NCI-H1105 (cell line): Measurements from ENCODE around the gene KLHL34.

ENCODE experiments used
- DNase-seq: peaks from one replicate; lab custom pipeline; 2025; lab: John Stamatoyannopoulos, UW

KLHL34 gene

GRCh38 chrX:21658152-21658737 is at the start of gene KLHL34:
TSS of gene KLHL34 (minus strand) at chrX:21658330. CDS start at chrX:21657788, 542 bp downstream.
- no peak for DNase-seq

- DNase-seq = no peak
Observed at GRCh38 chrX:21705225-21705624, 47.1 kb upstream of the KLHL34 start.

DNA sequence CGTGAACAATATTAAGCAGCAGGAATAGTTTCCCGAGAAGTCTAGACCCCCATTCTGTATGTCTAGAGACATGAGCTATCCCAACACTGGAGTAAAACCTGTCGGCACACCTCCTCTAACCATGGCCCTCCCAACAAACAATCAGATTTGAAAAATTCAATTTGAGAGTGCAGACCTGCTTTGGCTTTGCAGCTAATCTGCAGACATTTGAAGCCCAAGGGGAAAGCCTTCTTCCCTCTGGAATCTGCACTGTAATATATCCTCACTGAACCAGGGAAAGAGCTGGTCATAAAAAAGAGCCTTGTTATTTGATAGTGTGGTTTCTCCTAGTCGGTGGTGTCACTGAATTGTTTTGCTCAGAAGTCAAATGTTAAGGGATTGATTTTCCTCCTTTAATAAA is 44.6 kb upstream of the KLHL34 start:
- no peak for DNase-seq

DNA sequence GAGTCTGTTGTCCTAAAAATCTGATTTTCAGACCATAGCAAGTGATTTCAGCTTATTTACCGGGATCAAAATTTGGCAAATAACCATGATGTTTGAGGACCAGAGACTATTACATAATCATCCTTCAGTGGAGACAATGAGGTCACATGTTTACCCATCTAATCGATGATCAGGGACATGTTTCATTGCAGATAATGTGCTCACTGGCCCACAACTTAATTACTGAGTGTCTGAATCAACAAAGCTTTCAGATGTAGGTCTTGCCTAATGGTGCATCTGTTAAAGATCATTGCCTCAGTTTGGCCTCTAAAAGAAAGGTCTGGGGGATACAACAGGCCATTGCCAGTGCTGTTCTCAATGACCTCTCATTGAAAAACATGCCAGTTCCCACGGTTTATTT is 42.8 kb upstream of the KLHL34 start:
- no peak for DNase-seq

DNA sequence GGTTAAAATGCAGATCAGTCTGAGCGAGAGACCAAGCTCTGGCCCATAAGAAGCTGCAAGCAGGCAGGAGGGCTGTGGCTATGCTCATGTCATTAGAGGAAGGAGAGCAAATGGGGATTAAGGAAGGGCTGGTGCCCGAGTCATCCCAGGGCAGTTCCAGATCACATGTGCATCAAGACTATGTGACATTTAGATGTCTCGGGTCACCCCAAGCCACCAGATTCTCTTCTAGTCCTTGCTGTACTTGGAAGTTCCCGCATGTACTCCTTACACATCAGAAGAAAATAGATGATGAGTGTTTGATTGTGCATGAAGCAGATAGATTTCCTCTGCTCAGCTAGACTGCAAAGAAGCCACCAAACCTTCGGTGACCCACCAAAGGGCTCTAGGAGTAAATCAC is 42.1 kb upstream of the KLHL34 start:
- no peak for DNase-seq

GRCh38 chrX:21699136-21699535 is 41.0 kb upstream of the KLHL34 start:
- no peak for DNase-seq

DNA sequence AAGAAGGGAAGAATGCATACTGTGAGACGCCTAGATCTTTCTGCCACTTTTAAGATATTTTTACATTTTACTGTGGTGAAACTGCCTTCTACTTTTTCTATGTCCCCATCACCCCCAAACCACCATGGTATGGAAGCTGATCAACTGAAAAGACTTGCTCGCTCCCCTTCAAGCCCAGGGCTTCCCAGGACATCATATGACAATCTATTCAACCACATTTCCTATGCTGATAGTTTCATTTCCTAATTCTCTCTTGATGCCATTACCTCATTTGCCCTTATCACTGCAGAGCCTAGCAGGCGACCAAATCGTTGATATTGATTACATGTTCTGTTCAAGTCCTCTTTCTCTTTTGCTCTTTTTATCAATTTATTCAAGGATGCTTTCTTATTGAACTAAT is 40.1 kb upstream of the KLHL34 start:
- DNase-seq = no peak

- no peak for DNase-seq
Observed at GRCh38 chrX:21691512-21692018, 33.4 kb upstream of the KLHL34 start.

- DNase-seq = no peak
Observed at GRCh38 chrX:21683941-21684340, 25.8 kb upstream of the KLHL34 start.

DNA sequence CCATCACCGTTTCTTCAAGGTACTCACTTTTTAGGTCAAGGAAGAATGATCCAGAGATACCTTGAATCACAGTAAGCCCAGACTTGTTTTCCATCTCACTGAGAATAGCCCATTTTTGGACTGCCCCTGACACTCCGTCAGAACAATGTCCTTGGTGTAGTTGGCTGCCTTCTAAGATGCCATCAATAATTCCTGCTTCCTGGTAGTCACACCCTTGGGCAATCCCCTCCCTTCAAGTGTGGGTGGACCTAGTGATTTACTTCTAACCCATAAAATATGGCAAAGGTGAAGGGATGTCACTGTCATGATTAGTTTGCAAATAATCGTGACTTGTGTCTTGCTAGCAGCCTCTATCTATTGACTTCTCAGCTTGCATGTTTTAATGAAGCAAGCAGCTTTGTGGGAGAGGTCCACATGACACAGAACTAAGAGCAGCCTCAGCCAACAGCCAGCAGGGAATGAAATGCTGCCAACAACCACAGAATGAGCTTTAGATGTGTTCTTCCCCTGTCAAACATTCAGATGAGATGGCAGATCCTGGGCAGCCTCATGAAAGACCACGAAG is 20.0 kb upstream of the KLHL34 start:
- DNase-seq = no peak

DNA sequence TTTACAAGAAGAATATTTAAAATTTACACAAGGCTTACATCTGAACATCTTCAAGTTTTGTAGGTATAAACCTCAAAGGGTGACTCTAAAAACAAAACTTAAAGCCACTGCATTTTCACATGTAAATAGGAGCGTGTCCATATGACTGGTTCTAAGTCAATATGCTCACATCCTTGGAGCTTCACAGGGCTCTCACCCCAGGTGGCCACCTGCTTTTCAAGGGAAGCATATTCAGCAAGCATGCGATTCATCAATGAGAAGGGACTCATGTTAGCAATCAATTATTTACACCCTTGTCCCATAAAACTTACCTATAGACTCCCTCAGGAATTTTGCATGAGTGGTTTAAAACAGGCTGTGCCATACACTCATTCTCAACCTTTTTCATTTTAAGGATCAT is 17.8 kb upstream of the KLHL34 start:
- DNase-seq = no peak

- no peak for DNase-seq
Observed at GRCh38 chrX:21674430-21675186, 16.5 kb upstream of the KLHL34 start.

GRCh38 chrX:21666679-21667078 is 8.5 kb upstream of the KLHL34 start:
- no peak for DNase-seq

DNA sequence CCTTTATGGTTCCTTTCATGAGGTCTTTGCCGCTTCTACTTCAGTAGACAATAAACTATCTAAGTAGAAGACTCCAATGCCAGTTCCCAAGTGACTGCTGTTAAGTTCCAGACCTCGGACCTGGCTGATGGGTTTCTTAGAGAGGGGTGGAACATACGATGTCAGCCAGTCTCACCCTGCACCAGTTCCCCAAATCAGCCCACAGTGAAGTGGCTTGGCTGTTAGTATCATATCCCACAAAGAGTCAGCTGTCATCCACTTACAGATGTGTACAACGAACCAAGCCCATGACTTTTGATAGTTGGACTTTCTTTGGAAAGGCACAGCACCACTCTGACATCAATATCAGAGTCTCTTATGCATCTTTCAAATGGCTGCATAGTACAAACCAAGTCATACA is 8.1 kb upstream of the KLHL34 start:
- DNase-seq = no peak

DNA sequence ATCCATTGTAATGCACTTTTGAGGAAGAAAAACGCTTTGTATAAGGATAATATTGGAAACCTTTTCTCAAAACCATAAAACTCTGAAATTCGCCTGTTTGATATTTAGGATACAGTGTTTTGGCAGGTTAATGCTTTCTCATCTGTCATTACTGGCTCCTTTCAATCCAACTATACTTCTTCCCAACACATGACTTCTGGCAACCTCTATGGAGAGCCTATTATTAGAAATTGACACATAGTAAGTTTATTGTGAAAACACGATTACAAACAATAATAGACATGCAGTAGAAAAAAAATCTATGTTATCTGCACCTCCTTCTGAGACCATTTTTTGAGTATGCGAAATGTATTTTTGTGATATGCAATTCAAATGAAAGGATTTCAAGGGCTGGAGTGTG is 4.6 kb upstream of the KLHL34 start:
- no peak for DNase-seq

- DNase-seq = no peak
Observed at GRCh38 chrX:21661316-21661715, 3.2 kb upstream of the KLHL34 start.

DNA sequence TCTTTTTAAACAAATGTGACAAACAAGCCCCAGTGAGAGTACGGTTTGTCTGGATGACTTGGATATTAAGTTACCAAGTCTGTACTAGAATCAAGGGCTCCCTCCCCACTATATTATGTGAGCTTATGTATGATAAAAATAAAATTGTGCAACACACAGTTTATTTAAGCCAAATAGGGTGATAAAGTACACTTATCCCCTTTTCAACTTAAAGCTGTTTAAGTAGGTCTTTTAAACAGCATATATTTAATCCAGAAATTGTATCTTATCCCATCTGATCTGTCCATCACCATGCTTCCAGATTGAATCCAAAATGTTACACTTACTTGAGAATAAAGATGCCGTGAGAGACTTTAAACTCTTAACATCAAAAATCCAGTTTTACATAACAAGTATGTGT is 2.0 kb upstream of the KLHL34 start:
- no peak for DNase-seq

DNA sequence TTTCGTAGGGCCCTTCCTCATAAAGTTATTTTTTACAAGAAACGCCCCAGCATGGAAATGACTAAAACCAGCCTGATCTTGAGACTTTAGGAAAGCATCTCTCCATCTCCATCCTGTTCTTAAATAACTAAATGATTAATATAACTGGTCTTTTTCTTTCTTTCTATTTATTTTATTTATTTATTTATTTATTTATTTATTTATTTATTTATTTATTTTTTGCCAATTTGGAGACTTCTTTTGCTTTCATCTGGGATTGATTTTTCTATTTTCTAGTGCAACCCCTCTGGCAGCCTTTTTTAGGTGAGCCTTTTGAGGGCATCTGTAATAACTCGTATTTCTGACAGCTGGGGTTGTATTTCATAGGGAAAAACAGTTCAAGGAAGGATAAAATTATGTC is 1.2 kb upstream of the KLHL34 start:
- no peak for DNase-seq

- no peak for DNase-seq
Observed at GRCh38 chrX:21658746-21659145, 616 bp upstream of the KLHL34 start.

GRCh38 chrX:21657318-21658151 is 595 bp downstream of the KLHL34 start:
- DNase-seq = no peak

GRCh38 chrX:21656587-21657317 is 1.4 kb downstream of the KLHL34 start:
- no peak for DNase-seq
